Measurements from ENCODE around the gene TLR1.

DNA sequence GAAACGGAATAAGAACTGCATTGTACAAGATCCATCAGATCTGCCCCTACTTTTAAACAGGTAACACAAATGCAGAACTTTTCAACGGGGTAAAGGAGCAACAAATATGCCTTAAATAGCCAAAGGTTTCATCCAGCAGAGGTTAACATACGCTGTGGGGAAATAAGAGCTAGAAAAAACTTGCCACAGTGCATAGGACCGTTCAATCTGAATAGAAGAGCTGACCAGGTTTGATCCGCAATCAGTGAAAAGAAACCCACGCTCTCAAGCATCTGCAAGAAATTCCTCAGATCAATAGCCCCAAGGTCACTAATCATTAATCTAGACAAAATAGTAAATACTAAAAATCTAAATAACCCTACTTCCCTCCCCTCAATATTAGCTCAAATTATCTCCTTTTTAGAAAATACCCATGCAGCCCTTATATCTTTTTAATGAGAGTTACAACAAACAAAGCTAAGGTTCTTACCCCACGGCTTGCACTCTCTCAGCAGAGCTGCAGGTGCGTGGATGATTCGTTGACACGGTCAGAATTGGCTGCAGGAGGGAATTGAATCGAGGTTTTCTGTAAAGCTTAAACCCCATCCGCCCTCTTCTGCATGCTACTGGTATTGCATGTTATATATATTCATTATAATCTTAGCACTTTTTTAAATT lies 22.0 kb downstream of the TLR1 start, which contains the start of gene TLR10:
- no peak for TF ChIP-seq OSR1 (CRISPR knock-in tag; IDR thresholded peaks at IDR 0.05)
- TF ChIP-seq, protein P1, sequence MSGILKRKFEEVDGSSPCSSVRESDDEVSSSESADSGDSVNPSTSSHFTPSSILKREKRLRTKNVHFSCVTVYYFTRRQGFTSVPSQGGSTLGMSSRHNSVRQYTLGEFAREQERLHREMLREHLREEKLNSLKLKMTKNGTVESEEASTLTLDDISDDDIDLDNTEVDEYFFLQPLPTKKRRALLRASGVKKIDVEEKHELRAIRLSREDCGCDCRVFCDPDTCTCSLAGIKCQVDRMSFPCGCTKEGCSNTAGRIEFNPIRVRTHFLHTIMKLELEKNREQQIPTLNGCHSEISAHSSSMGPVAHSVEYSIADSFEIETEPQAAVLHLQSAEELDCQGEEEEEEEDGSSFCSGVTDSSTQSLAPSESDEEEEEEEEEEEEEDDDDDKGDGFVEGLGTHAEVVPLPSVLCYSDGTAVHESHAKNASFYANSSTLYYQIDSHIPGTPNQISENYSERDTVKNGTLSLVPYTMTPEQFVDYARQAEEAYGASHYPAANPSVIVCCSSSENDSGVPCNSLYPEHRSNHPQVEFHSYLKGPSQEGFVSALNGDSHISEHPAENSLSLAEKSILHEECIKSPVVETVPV (CRISPR knock-in tag; IDR thresholded peaks at IDR 0.05): no peak
- no peak for TF ChIP-seq ZNF565 (CRISPR knock-in tag; conservative IDR thresholded peaks at IDR 0.05; ENCODE audit: low read depth)

Measured in SK-N-SH treated with all-trans-retinoic acid at 6 μM for 48 hours (cell line).